ENCODE results near the gene ZNF181.
A peak's percentile ranks its signal among the peaks of the same experiment; 100 is the strongest.

ZNF181 gene

GRCh38 chr19:34711890-34712289 lies 22.2 kb upstream of the ZNF181 start:
- TF ChIP-seq ESRRG (CRISPR knock-in tag; IDR thresholded peaks at IDR 0.05) (no peak), ZNF70 (CRISPR knock-in tag; IDR thresholded peaks at IDR 0.05) (no peak), ISL1 (CRISPR knock-in tag; IDR thresholded peaks at IDR 0.05) (no peak), TSHZ2 (CRISPR knock-in tag; IDR thresholded peaks at IDR 0.05) (no peak), PPARA (CRISPR knock-in tag; IDR thresholded peaks at IDR 0.05; ENCODE audit: borderline replicate concordance) (no peak), PATZ1 (CRISPR knock-in tag; IDR thresholded peaks at IDR 0.05; ENCODE audit: borderline replicate concordance) (no peak), TOX (CRISPR knock-in tag; IDR thresholded peaks at IDR 0.05; ENCODE audit: borderline replicate concordance) (no peak), CSRNP3 (CRISPR knock-in tag; IDR thresholded peaks at IDR 0.05) (no peak), ZFP3 (CRISPR knock-in tag; IDR thresholded peaks at IDR 0.05) (no peak), TCF4 (CRISPR knock-in tag; IDR thresholded peaks at IDR 0.05; ENCODE audit: borderline replicate concordance) (no peak), RARB (CRISPR knock-in tag; IDR thresholded peaks at IDR 0.05) (no peak), ZC3H10 (CRISPR knock-in tag; IDR thresholded peaks at IDR 0.05) (no peak)
- ATAC-seq: no peak

GRCh38 chr19:34712395-34713261 lies 21.4 kb upstream of the ZNF181 start:
- ATAC-seq: peak; percentile 82
- TF ChIP-seq PATZ1 (CRISPR knock-in tag; IDR thresholded peaks at IDR 0.05; ENCODE audit: borderline replicate concordance) (no peak), POU6F1 (CRISPR knock-in tag; IDR thresholded peaks at IDR 0.05; ENCODE audit: borderline replicate concordance, low read depth) (no peak), ZFP3 (CRISPR knock-in tag; IDR thresholded peaks at IDR 0.05) (no peak), TSHZ2 (CRISPR knock-in tag; IDR thresholded peaks at IDR 0.05) (no peak), CSRNP3 (CRISPR knock-in tag; IDR thresholded peaks at IDR 0.05) (no peak), TCF4 (CRISPR knock-in tag; IDR thresholded peaks at IDR 0.05; ENCODE audit: borderline replicate concordance) (no peak)
